Breast epithelium (tissue), 4 donors: ENCODE results near the gene PLEKHM2. TPM values are rescaled to one million over a fixed set of nuclear protein-coding genes. Genes with fewer than 3 reads are reported as not detected.

Source experiments
- DNase-seq, 2 donors: peaks; one replicate each; pipeline ENCODE4 v3.0.0-alpha.2; 2019; ENCODE audit warnings: low spot score in 2 of 2
- H3K27ac ChIP-seq, 2 donors: fragments of 200-600 bp; sonication (generic) in 1 of 2; one replicate each; pipeline ENCODE4 v1.5.1; 2016 to 2019; ENCODE audit warnings: mild to moderate bottlenecking in 1 of 2
- H3K27me3 ChIP-seq, 2 donors: fragments of 200-600 bp; sonication (generic) in 1 of 2; one replicate each; pipeline versions ENCODE4 v1.5.1 to v1.6.0; 2017 to 2019; ENCODE audit warnings: control low read depth in 1 of 2, mild to moderate bottlenecking in 1 of 2
- H3K36me3 ChIP-seq: fragments of 200-600 bp; one replicate; pipeline ENCODE4 v1.5.1; 2019
- H3K4me1 ChIP-seq, 2 donors: fragments of 200-600 bp; sonication (generic); one replicate each; pipeline ENCODE4 v1.5.1; 2016 to 2019; ENCODE audit warnings: control low read depth in 1 of 2
- H3K4me3 ChIP-seq, 3 donors: fragments of 200-600 bp; sonication (generic); 1 replicate in 2 of 3; 2 replicates in 1 of 3; pipeline ENCODE4 v1.5.1; 2016 to 2019; ENCODE audit warnings: mild to moderate bottlenecking in 3 of 3, moderate library complexity in 2 of 3
- H3K9me3 ChIP-seq, 2 donors: fragments of 200-600 bp; sonication (generic) in 1 of 2; one replicate each; pipeline ENCODE4 v1.5.1; 2016 to 2019; ENCODE audit warnings: control low read depth in 1 of 2
- CTCF ChIP-seq, 3 donors: fragments of 450-650 bp; IDR thresholded peaks; one replicate each; pipeline ENCODE4 v1.5.1; 2016 to 2017; ENCODE audit warnings: antibody characterized with exemption in 3 of 3, mild to moderate bottlenecking in 3 of 3, moderate library complexity in 3 of 3
- POLR2A ChIP-seq: fragments of 450-650 bp; IDR thresholded peaks from one replicate; pipeline ENCODE4 v1.6.1; 2016; ENCODE audit warnings: antibody characterized with exemption, mild to moderate bottlenecking, moderate library complexity
- POLR2AphosphoS5 ChIP-seq, 3 donors: sonication (generic); formaldehyde crosslinking; IDR thresholded peaks; one replicate each; pipeline ENCODE4 v1.6.1; 2017; ENCODE audit warnings: antibody characterized with exemption in 3 of 3
- intact Hi-C: fragments of 100-400 bp; cut with DNase I; formaldehyde crosslinking; loops from one replicate; pipeline ENCODE4 v1.15.1; 2023; ENCODE audit warnings: low total_unique reads
- total RNA-seq, 3 donors: library from RNA; depleted of rRNA; stranded (reverse); fragments of >200 nt; gene quantifications; one replicate each; pipeline ENCODE4 v1.1.0, GENCODE V29; 2016

The PLEKHM2 gene
- total RNA-seq, 3 donors from 2014 or later = 29.7 to 56.5 (median 41.6) TPM

DNA sequence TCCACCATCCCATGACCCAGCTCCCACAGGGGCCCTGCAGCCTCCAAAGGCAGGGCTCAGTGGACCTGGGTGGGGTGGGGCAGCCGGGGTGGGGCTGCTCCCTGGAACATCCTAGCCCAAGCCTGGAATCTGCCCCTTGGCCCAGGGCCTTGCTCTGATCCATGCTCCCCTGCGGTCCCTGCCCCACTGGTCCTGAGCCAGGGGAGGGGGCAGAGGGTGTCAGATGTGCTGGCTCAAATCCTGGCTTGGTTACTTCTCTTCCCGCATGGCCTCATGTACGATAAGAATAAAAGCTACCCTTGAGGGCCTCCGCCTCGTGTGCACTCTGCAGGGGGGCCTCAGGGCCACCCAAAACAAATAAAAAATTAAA, 52.8 kb downstream of the PLEKHM2 start:
- intact Hi-C loops = no loop called here

GRCh38 chr1:15737324-15738319, 53.5 kb downstream of the PLEKHM2 start:
- no peak for DNase-seq
- Histone ChIP-seq H3K27ac (no peak overlapping the region), H3K36me3 (peaks cover 10% of the 10 kb centered on the region), H3K9me3 (no peaks in the 10 kb centered on the region), H3K4me3 (no peak overlapping the region), H3K27me3 (no peaks in the 10 kb centered on the region), H3K4me1 (no peaks in the 10 kb centered on the region)
- intact Hi-C loops = no loop called here
- TF ChIP-seq POLR2A (no peak), CTCF (IDR thresholded peaks at IDR 0.05) (no peak), POLR2AphosphoS5 (IDR thresholded peaks at IDR 0.05) (no peak)

More for the DNA sequence above, 52.8 kb downstream of the PLEKHM2 start:
- Histone ChIP-seq H3K36me3 (peaks cover 10% of the 10 kb centered on the region), H3K27ac (no peak overlapping the region), H3K27me3 (no peaks in the 10 kb centered on the region), H3K9me3 (no peaks in the 10 kb centered on the region), H3K4me3 (no peak overlapping the region), H3K4me1 (no peaks in the 10 kb centered on the region)
- no peak for DNase-seq
- TF ChIP-seq CTCF (IDR thresholded peaks at IDR 0.05) (no peak), POLR2A (no peak), POLR2AphosphoS5 (IDR thresholded peaks at IDR 0.05) (no peak)

- intact Hi-C loops = no loop called here
- peaks cover 5% of the 10 kb centered on the region for H3K36me3 ChIP-seq
- H3K9me3 ChIP-seq = no peaks in the 10 kb centered on the region
- H3K4me3 ChIP-seq = no peak overlapping the region
- DNase-seq = no peak
- H3K27me3 ChIP-seq = no peaks in the 10 kb centered on the region
- H3K4me1 ChIP-seq = no peaks in the 10 kb centered on the region
- TF ChIP-seq CTCF (IDR thresholded peaks at IDR 0.05) (no peak), POLR2A (no peak), POLR2AphosphoS5 (IDR thresholded peaks at IDR 0.05) (no peak)
- peak overlapping the region in 1 of 2 donors; percentile 17 for H3K27ac ChIP-seq
Observed at GRCh38 chr1:15738416-15739113, 54.4 kb downstream of the PLEKHM2 start.

DNA sequence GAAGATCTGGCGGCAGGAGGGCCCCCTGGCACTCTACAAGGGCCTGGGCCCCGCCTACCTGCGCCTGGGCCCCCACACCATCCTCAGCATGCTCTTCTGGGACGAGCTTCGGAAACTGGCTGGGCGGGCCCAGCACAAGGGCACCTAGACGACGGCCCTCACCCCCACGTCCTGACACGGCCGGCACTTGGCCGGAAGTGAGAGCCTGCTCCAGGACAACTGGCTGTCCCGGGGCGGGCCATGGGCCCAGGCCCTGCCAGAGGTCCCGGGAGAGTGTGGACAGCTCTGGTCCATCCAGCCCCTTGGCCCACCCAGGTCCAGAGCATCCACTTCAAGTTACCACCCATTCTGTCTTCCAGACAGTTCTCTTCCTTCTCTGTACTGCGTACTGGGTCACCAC, 55.1 kb downstream of the PLEKHM2 start:
- DNase-seq = no peak

GRCh38 chr1:15739745-15740144, 55.6 kb downstream of the PLEKHM2 start:
- no peak for DNase-seq
- no peak for TF ChIP-seq POLR2A
- no peak for TF ChIP-seq POLR2AphosphoS5 (IDR thresholded peaks at IDR 0.05)
- TF ChIP-seq CTCF (IDR thresholded peaks at IDR 0.05) = no peak
- Histone ChIP-seq H3K4me1 (no peaks in the 10 kb centered on the region), H3K4me3 (no peak overlapping the region), H3K36me3 (no peaks in the 10 kb centered on the region), H3K9me3 (no peaks in the 10 kb centered on the region), H3K27me3 (no peaks in the 10 kb centered on the region), H3K27ac (no peak overlapping the region)
- intact Hi-C loops = loop anchor here (10.0 kb wide), 1 partner anchor 145 kb away; no protein-coding TSS in a partner anchor

More for the DNA sequence above, 55.1 kb downstream of the PLEKHM2 start:
- H3K4me1 ChIP-seq = no peaks in the 10 kb centered on the region
- no peaks in the 10 kb centered on the region for H3K9me3 ChIP-seq
- intact Hi-C loops = no loop called here
- no peaks in the 10 kb centered on the region for H3K36me3 ChIP-seq
- peak overlapping the region in 1 of 2 donors; percentile 17 for H3K27ac ChIP-seq
- H3K4me3 ChIP-seq = no peak overlapping the region
- TF ChIP-seq POLR2AphosphoS5 (IDR thresholded peaks at IDR 0.05) (no peak), POLR2A (no peak)
- H3K27me3 ChIP-seq = no peaks in the 10 kb centered on the region
